ENCODE data around the gene ASB2. TPM values are rescaled to one million over a fixed set of nuclear protein-coding genes. Genes with fewer than 3 reads are reported as not detected.

ASB2 gene
- total RNA-seq, 4 donors from 2014 or later: 0.60 to 2.1 (median 1.8) TPM; not detected in 1

GRCh38 chr14:93929657-93930056, 46.7 kb downstream of the ASB2 start:
- DNase-seq (ENCODE audit: low spot score in 2 of 2): no peak
- H3K27ac ChIP-seq: no peak overlapping the region
- TF ChIP-seq EP300 (IDR thresholded peaks at IDR 0.05) (no peak), CTCF (IDR thresholded peaks at IDR 0.05) (no peak), POLR2A (IDR thresholded peaks at IDR 0.05) (no peak)
- 82 to 89% methylated on average over 11 of the region's 11 CpGs for WGBS, 2 donors
- peaks cover 0 to 4% (median 0%) of the 10 kb centered on the region in 4 donors for H3K4me1 ChIP-seq
- no peaks in the 10 kb centered on the region for H3K36me3 ChIP-seq
- H3K27me3 ChIP-seq: no peaks in the 10 kb centered on the region
- H3K4me3 ChIP-seq: no peak overlapping the region
- no peaks in the 10 kb centered on the region for H3K9me3 ChIP-seq

GRCh38 chr14:93929048-93929535, 47.3 kb downstream of the ASB2 start:
- Histone ChIP-seq H3K9me3 (no peaks in the 10 kb centered on the region), H3K27ac (no peak overlapping the region), H3K36me3 (no peaks in the 10 kb centered on the region), H3K4me3 (no peak overlapping the region), H3K4me1 (peaks cover 0 to 4% (median 0%) of the 10 kb centered on the region in 4 donors), H3K27me3 (no peaks in the 10 kb centered on the region)
- WGBS, 2 donors: 88 to 92% methylated on average over 5 to 9 of the region's 13 CpGs
- DNase-seq (ENCODE audit: low spot score in 2 of 2): no peak
- no peak for TF ChIP-seq EP300 (IDR thresholded peaks at IDR 0.05)

GRCh38 chr14:93928184-93929047, 48.0 kb downstream of the ASB2 start:
- H3K4me3 ChIP-seq: no peak overlapping the region
- DNase-seq (ENCODE audit: low spot score in 2 of 2): no peak
- no peaks in the 10 kb centered on the region for H3K27me3 ChIP-seq
- H3K27ac ChIP-seq: no peak overlapping the region
- 89 to 95% methylated on average over 17 to 26 of the region's 26 CpGs for WGBS, 2 donors
- H3K9me3 ChIP-seq: no peaks in the 10 kb centered on the region
- H3K4me1 ChIP-seq: peaks cover 0 to 4% (median 0%) of the 10 kb centered on the region in 4 donors
- TF ChIP-seq CTCF (IDR thresholded peaks at IDR 0.05): no peak
- no peak for TF ChIP-seq EP300 (IDR thresholded peaks at IDR 0.05)
- no peak for TF ChIP-seq POLR2A (IDR thresholded peaks at IDR 0.05)
- no peaks in the 10 kb centered on the region for H3K36me3 ChIP-seq

- Histone ChIP-seq H3K9me3 (no peaks in the 10 kb centered on the region), H3K27ac (no peak overlapping the region), H3K36me3 (no peaks in the 10 kb centered on the region), H3K4me3 (no peak overlapping the region), H3K27me3 (no peaks in the 10 kb centered on the region), H3K4me1 (peaks cover 0 to 4% (median 0%) of the 10 kb centered on the region in 4 donors)
- DNase-seq (ENCODE audit: low spot score in 2 of 2): no peak
- WGBS, 2 donors: 50 to 62% methylated on average over 5 to 6 of the region's 6 CpGs
- TF ChIP-seq CTCF (IDR thresholded peaks at IDR 0.05): no peak
- TF ChIP-seq POLR2A (IDR thresholded peaks at IDR 0.05): no peak
- TF ChIP-seq EP300 (IDR thresholded peaks at IDR 0.05): no peak
These were observed 48.6 kb downstream of the ASB2 start for GRCh38 chr14:93927800-93928145.

GRCh38 chr14:93926873-93927799, 49.2 kb downstream of the ASB2 start, which contains the start of gene FAM181A:
FAM181A (plus strand) TSS chr14:93927344; CDS start chr14:93928286, 942 bp downstream.
- H3K4me3 ChIP-seq: no peak within 1 kb of the TSS
- no peak within 1 kb of the TSS for H3K27ac ChIP-seq
- TF ChIP-seq EP300 (IDR thresholded peaks at IDR 0.05) (no peak), CTCF (IDR thresholded peaks at IDR 0.05) (no peak), POLR2A (IDR thresholded peaks at IDR 0.05) (no peak)

More at GRCh38 chr14:93926873-93927799, 49.2 kb downstream of the ASB2 start, which contains the start of gene FAM181A:
- no peaks in the 10 kb centered on the region for H3K27me3 ChIP-seq
- no peaks in the 10 kb centered on the region for H3K36me3 ChIP-seq
- DNase-seq (ENCODE audit: low spot score in 2 of 2): no peak
- WGBS, 2 donors: 43 to 50% methylated on average over 23 to 29 of the region's 38 CpGs
- peaks cover 0 to 4% (median 0%) of the 10 kb centered on the region in 4 donors for H3K4me1 ChIP-seq
- no peaks in the 10 kb centered on the region for H3K9me3 ChIP-seq
